Keratinocyte (primary cell): ENCODE results near the gene SGIP1. TPM values are rescaled to one million over a fixed set of nuclear protein-coding genes. Genes with fewer than 3 reads are reported as not detected.

ENCODE experiments used
- DNase-seq: peaks from one replicate; pipeline ENCODE4 v3.0.0-alpha.2; 2011; ENCODE audit warnings: low read depth, missing footprints, low spot score
- FAIRE-seq: peaks from 2 replicates; lab custom pipeline; 2011; peaks lifted over from hg19 to GRCh38; lab: Jason Lieb, UNC
- H2AFZ ChIP-seq: 2 replicates; pipeline ENCODE4 v1.6.0; 2012; ENCODE audit warnings: low read length, control low read depth, inconsistent platforms; ENCODE audit not compliant: control insufficient read depth
- H3K27ac ChIP-seq: 2 replicates; pipeline ENCODE4 v1.5.1; 2011; ENCODE audit warnings: low read length; ENCODE audit not compliant: control insufficient read depth, insufficient read depth
- H3K27me3 ChIP-seq: 3 replicates; pipeline ENCODE4 v1.6.0; 2011; ENCODE audit warnings: low read length; ENCODE audit not compliant: control insufficient read depth, insufficient read depth; ENCODE audit errors: extremely low read depth
- H3K36me3 ChIP-seq, 2 experiments: 2 replicates in 1 of 2; 3 replicates in 1 of 2; pipeline ENCODE4 v1.5.1; 2011; ENCODE audit warnings: low read length in 2 of 2, mild to moderate bottlenecking in 1 of 2; ENCODE audit not compliant: control insufficient read depth in 2 of 2, insufficient read depth in 2 of 2; ENCODE audit errors: extremely low read depth in 1 of 2
- H3K4me1 ChIP-seq: 3 replicates; pipeline ENCODE4 v1.5.1; 2011; ENCODE audit warnings: low read length; ENCODE audit not compliant: control insufficient read depth, insufficient read depth; ENCODE audit errors: extremely low read depth
- H3K4me2 ChIP-seq: 3 replicates; pipeline ENCODE4 v1.6.0; 2011; ENCODE audit warnings: low read depth, low read length; ENCODE audit not compliant: control insufficient read depth, insufficient read depth; ENCODE audit errors: extremely low read depth
- H3K4me3 ChIP-seq, 3 experiments: fragments of 200-600 bp in 1 of 3; sonication (generic) in 1 of 3; 2 replicates in 2 of 3; 3 replicates in 1 of 3; pipeline ENCODE4 v1.5.1; 2011 to 2016; ENCODE audit warnings: low read length in 3 of 3, mild to moderate bottlenecking in 3 of 3, control low read depth in 2 of 3, inconsistent platforms in 1 of 3, low read depth in 1 of 3, mixed read lengths in 1 of 3, mixed run types in 1 of 3, moderate library complexity in 1 of 3; ENCODE audit not compliant: control insufficient read depth in 2 of 3, insufficient read depth in 2 of 3; ENCODE audit errors: extremely low read depth in 1 of 3
- H3K79me2 ChIP-seq: 2 replicates; pipeline ENCODE4 v1.6.0; 2012; ENCODE audit warnings: low read length; ENCODE audit not compliant: control insufficient read depth, insufficient read depth
- H3K9ac ChIP-seq: 3 replicates; pipeline ENCODE4 v1.6.0; 2011; ENCODE audit warnings: low read length; ENCODE audit not compliant: control insufficient read depth, insufficient read depth; ENCODE audit errors: extremely low read depth
- H3K9me1 ChIP-seq: 3 replicates; pipeline ENCODE4 v1.6.0; 2011; ENCODE audit warnings: low read length; ENCODE audit not compliant: control insufficient read depth, insufficient read depth; ENCODE audit errors: extremely low read depth
- H3K9me3 ChIP-seq: 2 replicates; pipeline ENCODE4 v1.5.1; 2012; ENCODE audit warnings: low read depth, low read length; ENCODE audit not compliant: control insufficient read depth
- H4K20me1 ChIP-seq: 3 replicates; pipeline ENCODE4 v1.6.0; 2011; ENCODE audit warnings: low read length; ENCODE audit not compliant: control insufficient read depth, insufficient read depth; ENCODE audit errors: extremely low read depth
- EZH2 ChIP-seq: IDR thresholded peaks from one replicate; pipeline ENCODE4 v1.6.1; 2012; ENCODE audit warnings: inconsistent platforms, mild to moderate bottlenecking, low read length, moderate library complexity
- dilution Hi-C: fragments of 300-500 bp; cut with MboI; formaldehyde crosslinking; loops from one replicate; pipeline ENCODE4 v1.7.0; 2020; ENCODE audit warnings: low sequenced_read_pairs; ENCODE audit not compliant: extremely low pct_ligation_motif_present
- polyA plus RNA-seq, 5 experiments: library from polyadenylated mRNA; depleted of rRNA in 3 of 5; stranded (reverse) in 3 of 5; stranded (forward) in 1 of 5; unstranded in 1 of 5; fragments of >200 nt; gene quantifications; 1 replicate in 1 of 5; 2 replicates in 3 of 5; 3 replicates in 1 of 5; pipeline versions ENCODE4 v1.2.1 to v1.2.3, GENCODE V29; 2011 to 2012; ENCODE audit warnings: missing spikeins in 2 of 5, low read depth in 1 of 5, low replicate concordance in 1 of 5
- TF ChIP-seq, protein P1 (sequence below), 3 experiments: IDR thresholded peaks in 1 of 3; conservative IDR thresholded peaks in 1 of 3; optimal IDR thresholded peaks in 1 of 3; 2 replicates in 2 of 3; 3 replicates in 1 of 3; pipeline versions ENCODE3 to v1.5.1; 2011; ENCODE audit warnings: low read length in 3 of 3, mild to moderate bottlenecking in 3 of 3, moderate library complexity in 2 of 3, control low read depth in 1 of 3, inconsistent platforms in 1 of 3; ENCODE audit not compliant: insufficient read depth in 2 of 3; ENCODE audit errors: extremely low read depth in 1 of 3

Gene SGIP1
- polyA plus RNA-seq, 1 donor (not counting 4 experiments of a cell fraction or from before 2014, with no cell fraction given): 0.05 TPM

DNA sequence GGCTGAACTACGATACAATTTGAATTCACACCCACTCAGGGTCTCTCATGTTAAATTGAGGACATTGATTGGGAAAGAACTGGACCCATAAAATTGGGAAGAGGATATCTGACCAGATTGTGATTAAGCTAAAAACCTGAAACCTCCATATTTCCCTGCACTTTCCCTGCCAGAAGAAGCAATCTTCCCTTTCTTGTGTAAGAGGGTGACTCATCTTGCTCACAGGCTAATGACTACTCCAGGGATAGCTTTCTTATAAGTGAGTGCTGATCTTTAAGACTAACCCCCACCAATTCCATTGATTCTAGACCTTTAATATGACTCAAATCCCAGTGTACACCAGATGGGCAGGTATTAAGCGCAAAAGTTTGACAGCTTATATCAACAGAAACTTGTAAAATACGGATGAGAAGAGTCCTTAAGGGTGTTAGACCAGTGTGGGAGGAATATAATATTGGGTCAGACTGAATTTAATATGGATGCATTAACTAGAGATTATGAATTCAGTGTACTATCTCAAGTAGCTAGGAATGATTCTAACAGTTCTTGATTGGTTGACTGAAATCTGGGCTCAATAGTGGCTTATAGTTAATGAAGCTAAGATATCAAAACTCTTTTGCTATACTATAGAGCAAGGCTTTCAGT, 12.1 kb upstream of the SGIP1 start:
- H3K27me3 ChIP-seq: no peaks in the 10 kb centered on the region
- H2AFZ ChIP-seq: no peak overlapping the region
- peak; percentile 85 for FAIRE-seq
- peak; percentile 41 for DNase-seq
- no peaks in the 10 kb centered on the region for H3K9me3 ChIP-seq
- no peak overlapping the region for H3K4me3 ChIP-seq
- H3K9me1 ChIP-seq: no peaks in the 10 kb centered on the region
- H3K79me2 ChIP-seq: no peaks in the 10 kb centered on the region
- H3K36me3 ChIP-seq: no peaks in the 10 kb centered on the region
- TF ChIP-seq EZH2: no peak
- TF ChIP-seq, protein P1, sequence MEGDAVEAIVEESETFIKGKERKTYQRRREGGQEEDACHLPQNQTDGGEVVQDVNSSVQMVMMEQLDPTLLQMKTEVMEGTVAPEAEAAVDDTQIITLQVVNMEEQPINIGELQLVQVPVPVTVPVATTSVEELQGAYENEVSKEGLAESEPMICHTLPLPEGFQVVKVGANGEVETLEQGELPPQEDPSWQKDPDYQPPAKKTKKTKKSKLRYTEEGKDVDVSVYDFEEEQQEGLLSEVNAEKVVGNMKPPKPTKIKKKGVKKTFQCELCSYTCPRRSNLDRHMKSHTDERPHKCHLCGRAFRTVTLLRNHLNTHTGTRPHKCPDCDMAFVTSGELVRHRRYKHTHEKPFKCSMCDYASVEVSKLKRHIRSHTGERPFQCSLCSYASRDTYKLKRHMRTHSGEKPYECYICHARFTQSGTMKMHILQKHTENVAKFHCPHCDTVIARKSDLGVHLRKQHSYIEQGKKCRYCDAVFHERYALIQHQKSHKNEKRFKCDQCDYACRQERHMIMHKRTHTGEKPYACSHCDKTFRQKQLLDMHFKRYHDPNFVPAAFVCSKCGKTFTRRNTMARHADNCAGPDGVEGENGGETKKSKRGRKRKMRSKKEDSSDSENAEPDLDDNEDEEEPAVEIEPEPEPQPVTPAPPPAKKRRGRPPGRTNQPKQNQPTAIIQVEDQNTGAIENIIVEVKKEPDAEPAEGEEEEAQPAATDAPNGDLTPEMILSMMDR (optimal IDR thresholded peaks at IDR 0.05 in 1 of 3, IDR thresholded peaks at IDR 0.05 in 1 of 3, conservative IDR thresholded peaks at IDR 0.05 in 1 of 3; ENCODE audit: extremely low read depth in 1 of 3, insufficient read depth in 2 of 3, low read length in 3 of 3): no peak
- H4K20me1 ChIP-seq: no peaks in the 10 kb centered on the region
- no peak overlapping the region for H3K9ac ChIP-seq
- peaks cover 11% of the 10 kb centered on the region for H3K4me1 ChIP-seq
- dilution Hi-C loops: no loop called here
- H3K27ac ChIP-seq: no peak overlapping the region
- H3K4me2 ChIP-seq: peak overlapping the region; percentile 50

DNA sequence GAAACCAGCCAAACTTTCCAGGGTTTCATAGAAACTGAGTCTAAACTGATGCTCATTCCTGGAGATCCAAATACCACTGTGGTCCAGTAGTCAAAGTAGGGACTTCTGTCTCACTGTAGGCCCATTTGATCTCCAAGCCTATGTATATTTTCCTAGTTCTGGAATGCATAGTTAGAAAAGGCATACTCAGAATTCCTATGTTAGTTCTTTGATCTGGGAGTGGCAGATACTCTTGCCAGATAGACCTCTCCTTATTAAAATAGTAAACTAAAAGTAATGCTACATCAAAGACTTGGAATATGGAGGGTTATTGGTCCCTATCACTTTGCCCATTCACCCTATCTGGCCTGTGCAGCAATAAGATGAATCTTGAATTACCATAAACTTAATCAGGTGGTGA, 10.4 kb upstream of the SGIP1 start:
- DNase-seq (no peak), FAIRE-seq (no peak)
- no peaks in the 10 kb centered on the region for H3K27me3 ChIP-seq
- H3K9me3 ChIP-seq: no peaks in the 10 kb centered on the region
- H3K27ac ChIP-seq: no peak overlapping the region
- H2AFZ ChIP-seq: no peak overlapping the region
- H3K4me3 ChIP-seq: no peak overlapping the region
- TF ChIP-seq EZH2: no peak
- TF ChIP-seq, protein P1 (optimal IDR thresholded peaks at IDR 0.05 in 1 of 3, IDR thresholded peaks at IDR 0.05 in 1 of 3, conservative IDR thresholded peaks at IDR 0.05 in 1 of 3; ENCODE audit: extremely low read depth in 1 of 3, insufficient read depth in 2 of 3, low read length in 3 of 3): no peak
- no peaks in the 10 kb centered on the region for H3K36me3 ChIP-seq
- peaks cover 11% of the 10 kb centered on the region for H3K4me1 ChIP-seq
- dilution Hi-C loops: no loop called here
- no peaks in the 10 kb centered on the region for H3K79me2 ChIP-seq
- H3K4me2 ChIP-seq: no peak overlapping the region
- no peaks in the 10 kb centered on the region for H3K9me1 ChIP-seq
- no peak overlapping the region for H3K9ac ChIP-seq
- no peaks in the 10 kb centered on the region for H4K20me1 ChIP-seq
